Glomerular visceral epithelial cell (primary cell): ENCODE results near the gene XPC.
"Not testable (repeated sequence)": the region's sequence is repeated elsewhere in the genome, so short reads cannot be mapped to it uniquely, and the experiment has no call there.

Source experiments
- DNase-seq: peaks from one replicate; pipeline ENCODE4 v3.0.0-alpha.2; 2016; ENCODE audit errors: extremely low spot score

Gene XPC

DNA sequence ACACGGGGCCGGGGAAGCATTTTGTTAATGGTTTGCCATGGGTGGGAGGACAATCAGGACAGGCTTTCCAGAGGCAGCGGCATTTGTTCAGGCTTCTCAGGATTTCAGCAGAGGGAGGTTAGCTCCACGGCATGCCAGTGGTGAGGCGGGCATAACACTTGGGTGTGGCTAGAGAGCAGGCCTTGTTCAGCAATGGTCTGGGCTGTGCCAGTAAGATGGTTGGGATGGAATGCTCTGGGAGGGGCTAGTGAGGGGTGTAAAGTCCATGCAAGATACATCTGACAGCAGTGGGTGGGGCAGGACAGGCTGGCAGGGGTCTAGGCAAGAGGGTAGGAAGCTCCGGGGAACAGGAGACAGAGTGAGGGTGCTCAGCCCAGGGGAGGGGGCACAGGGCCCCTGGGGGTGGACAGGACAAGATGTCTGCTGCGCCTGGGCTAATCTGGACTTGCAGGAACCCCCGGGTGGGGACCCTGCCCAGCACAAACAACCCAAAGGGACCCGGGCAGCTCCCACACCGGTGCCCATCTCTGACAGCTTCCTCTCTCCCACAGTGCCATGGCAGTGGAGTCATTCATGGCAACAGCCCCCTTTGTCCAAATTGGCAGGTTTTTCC lies 45.1 kb downstream of the XPC start:
- DNase-seq, result no peak

DNA sequence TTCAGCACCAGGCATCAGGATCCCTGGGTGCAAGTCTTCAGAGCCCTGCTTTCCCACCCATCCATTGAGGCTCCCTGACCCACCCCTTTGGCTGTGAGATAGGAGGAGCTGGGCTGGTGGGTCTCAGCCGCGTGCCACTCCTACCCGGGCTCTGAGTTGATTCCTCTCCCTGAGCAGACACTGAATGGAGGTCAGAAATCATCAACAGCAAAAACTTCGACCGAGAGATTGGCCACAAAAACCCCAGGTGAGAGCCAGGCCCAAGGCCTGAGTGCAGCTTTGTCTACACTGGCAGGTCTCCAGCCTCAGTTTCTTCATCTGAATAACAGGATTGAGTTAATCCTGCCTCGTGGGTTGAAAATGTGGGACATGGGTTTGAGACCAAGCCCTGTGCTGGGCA lies 45.7 kb downstream of the XPC start:
- DNase-seq, result no peak

DNA sequence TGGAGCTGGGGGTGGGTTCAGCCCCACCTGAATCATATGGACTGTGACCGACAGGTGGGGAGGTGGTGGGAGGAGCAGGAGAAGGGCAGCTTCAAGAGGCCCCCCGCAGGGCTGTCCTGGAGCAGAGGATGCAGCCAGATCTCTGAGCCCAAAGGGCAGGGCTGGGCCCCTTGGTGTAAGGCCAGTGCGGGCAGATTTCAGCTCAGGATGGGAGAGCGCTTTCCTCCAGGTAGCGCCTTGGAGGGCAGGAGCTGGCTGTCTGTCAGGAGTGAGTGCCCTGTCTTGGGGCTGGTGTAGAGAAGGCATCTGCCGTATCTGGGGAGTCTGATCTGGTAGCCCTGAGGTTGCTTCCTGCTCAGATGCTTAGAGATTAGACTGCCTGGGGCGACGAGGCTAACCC lies 46.3 kb downstream of the XPC start:
- no peak for DNase-seq

DNA sequence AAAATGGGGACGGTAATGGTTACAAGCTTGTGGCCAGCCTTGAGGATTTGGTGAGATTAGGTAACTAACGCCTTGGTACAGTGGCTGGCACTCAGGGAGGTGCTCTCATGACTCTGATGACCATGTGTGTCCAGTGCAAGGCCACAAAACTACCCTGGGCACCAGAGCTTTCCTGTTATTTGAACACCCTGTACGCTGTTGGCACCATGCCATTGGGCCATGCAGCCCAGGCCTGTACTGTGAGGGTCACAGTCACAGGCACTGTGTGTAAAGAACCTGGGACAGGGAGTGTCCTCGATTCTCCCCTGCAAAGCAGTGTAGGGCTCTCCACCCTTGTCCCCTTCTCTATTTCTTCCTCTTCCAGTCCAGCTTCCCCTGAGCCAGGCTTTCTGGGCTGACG lies 47.3 kb downstream of the XPC start:
- DNase-seq, result no peak

DNA sequence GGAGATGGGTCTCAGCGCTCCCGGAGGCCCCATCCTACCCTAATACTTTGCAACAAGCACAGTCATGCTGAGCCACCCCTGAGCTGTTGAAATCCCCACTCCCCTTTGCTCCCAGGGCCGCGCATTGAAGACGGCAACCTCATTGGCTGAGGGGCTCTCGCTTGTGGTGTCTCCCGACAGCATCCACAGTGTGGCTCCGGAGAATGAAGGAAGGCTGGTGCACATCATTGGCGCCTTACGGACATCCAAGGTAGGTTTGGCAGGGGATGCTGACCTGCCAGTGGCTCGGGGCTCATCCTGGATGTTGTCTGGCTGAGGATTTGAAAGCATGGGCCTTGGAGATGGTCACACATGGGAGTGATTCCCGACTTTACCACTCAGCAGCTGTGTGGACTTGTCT lies 47.7 kb downstream of the XPC start:
- DNase-seq, result no peak

DNA sequence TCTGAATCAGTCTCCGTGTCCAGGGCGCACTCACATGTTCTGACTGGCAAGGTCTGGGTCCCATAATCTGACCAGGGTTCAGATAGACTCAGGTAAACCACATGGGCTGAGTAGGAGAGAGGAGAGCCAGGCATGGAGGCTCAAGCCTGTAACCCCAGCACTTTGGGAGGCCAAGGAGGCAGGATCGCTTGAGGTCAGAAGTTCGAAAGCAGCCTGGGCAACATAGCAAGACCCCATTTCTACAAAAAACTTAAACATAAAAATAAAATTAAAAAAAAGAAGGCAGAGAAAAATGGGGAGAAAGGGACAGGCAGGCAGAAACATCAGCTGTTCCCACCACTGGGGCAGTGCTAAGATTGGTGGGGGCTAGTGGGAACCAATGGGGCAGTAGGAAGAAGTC lies 48.2 kb downstream of the XPC start:
- DNase-seq, result no peak

DNA sequence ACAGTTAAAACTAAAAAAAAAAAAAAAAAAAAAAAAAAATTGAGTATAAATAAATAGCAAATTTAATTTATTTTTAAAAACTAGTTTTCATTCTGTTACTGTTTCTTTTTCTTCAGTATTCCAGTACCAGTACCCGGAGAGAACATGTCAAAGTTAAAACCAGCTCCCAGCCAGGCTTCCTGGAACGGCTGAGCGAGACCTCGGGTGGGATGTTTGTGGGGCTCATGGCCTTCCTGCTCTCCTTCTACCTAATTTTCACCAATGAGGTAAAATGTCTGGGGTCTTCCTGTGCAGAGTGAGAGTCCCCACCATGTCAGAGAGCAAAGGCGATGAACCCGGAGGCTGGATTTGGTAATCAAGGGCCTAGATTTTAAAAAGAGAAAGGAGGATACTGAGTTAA lies 49.1 kb downstream of the XPC start:
- DNase-seq, result no peak

DNA sequence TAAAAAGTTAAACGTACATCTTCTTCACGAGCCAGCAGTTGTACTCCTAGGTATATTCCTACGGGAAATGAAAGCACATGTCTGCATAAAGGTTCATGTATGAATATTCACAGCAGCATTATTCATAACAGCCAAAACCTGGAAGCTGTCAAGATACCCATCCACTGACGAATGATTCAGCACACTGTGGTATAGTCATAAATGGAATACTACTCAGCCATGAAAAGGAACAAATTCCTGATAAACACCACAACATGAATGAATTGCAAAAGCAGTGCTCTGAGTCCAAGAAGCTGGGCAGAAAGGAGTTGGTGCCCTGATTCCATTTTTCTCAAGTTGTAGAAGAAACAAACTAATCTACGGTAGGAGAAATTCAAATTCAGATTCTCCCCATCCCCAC lies 49.7 kb downstream of the XPC start:
- DNase-seq, result no peak

DNA sequence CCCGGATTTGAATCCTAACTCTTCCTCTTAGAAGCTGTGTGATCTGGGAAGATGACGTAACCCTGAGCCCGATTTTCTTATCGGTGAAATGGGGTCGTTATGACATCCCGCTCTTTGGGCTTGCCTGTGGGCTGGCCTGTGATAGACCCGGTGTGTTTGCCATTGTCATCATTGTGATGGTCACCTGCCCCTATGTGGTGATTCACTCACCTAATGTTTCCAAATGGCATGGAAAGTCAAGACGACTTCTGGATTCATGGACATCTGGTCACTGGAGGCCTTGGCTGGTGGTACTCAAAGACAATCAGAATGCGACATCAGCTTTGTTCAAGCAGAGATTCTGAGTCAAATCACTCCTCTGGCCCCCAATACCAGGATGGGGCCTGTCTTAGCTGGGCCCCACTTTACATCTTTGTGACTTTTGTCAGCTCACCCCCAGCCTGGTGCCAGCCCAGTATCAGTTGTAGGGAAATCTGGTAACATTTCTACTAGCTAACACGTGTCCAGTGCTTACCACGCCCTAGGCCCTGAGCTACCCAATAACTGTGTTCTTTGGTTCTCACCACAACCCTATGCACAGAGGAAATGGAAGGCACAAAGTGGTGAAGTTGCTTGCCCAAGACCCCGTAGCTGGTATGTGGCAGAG lies 50.8 kb downstream of the XPC start:
- no peak for DNase-seq

DNA sequence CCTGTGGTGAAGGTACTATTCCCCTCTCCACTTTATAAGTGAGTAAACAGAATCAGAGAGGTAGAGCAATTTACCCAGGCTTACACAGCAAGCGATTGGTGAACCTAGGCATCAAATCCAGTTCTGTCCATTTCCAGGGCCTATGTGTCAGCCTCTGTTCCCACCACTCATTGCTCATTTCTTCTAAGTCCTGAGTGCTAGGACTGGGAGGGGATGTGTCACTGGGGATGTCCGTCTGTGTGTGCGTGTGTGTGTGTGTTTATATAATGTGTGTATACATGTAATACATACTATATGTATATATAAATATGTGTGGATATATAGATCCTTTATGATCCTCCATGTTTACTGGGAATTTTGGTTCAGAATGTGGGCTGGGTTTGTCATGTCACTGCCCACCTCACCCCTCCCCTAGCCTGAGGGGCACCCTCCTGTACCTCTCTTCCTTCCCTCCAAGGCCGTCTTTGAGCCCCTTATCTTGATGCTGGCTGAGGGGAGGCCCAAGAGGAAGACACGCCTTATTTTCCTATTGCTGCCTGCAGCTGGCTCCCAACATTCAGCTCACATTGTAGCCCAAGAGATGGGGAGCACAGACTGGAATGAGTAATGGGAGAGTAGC lies 51.4 kb downstream of the XPC start:
- no peak for DNase-seq

DNA sequence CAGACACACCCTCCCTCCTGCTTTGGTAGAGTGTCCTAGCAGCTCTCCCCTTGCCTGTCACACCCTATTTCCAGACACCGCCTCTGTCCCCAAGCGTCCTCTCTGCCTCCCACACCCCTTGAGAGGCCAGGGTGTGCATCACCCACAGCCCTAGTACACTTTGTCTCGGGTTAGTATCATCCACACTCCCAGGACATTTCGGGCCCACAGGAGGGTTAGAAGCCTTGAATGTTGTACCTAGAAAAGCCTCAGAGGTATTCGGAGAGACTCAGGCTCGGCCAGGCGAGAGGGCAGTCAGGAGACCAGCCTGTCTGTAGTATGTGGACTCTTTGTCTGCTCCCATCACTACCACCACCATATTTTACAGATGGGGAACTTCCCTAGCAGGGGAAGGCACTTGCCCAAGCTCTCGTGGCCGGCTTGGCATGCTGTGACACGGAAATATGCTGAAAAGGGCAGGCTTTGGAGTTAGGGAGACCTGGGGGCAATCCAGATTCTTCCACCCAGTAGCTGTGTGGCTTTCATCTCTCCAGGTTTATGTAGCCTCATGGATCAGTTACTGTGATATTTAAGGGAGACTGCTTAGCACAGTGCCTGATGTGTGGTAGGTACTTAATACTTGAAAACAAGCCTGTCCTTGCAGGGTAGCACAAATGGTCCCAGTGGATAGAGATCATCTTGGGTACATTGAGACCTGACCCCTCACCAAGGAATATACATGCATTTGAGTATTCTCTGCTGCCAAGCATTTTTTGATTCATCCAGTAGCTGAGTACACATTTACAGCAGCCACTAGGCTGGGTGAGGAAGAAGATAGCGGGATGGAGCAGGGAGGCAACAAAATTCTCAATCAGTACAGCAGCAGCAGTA lies 52.1 kb downstream of the XPC start:
- DNase-seq, result no peak

DNA sequence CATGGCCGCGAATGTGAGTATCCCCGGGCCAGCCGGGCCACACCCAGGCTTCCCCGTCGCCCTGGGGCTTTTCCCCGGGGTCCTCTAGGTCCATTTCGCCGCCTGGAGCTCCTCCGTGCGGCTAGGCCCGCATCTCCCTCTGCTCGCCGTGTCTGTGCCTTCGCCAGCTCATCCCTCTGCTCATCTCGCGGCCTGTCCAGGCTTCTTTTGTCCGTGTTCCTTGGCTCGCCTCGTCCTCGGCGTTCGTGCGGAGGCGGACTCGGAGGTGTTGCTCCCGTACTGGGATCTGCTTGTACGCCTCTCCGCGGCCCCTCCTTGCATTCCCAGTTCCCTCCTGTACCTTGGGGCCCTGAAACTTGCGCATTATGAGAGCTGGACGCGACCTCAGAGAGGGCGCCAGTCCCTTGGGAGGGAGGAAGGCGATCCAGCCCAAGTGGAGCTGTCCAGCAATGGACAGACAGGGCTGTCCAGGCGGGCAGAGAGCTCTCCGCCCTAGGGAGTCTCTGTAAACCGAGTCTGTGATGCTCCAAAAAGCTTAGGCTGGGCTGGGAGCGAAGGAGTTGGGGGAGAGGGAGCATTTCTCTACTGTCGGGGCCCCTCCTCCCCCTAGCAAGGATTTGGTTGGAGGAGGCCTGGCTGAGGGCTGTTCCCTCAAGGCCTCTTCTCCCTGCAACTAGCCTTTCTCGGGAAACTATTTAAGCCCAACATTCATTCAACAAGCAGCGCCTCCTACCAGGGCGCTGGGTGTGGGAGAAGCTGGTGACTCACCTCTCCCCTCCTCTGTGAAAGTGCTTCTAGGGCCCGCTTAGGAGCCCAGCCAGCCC lies 53.0 kb downstream of the XPC start:
- DNase-seq, result peak; percentile 85

DNA sequence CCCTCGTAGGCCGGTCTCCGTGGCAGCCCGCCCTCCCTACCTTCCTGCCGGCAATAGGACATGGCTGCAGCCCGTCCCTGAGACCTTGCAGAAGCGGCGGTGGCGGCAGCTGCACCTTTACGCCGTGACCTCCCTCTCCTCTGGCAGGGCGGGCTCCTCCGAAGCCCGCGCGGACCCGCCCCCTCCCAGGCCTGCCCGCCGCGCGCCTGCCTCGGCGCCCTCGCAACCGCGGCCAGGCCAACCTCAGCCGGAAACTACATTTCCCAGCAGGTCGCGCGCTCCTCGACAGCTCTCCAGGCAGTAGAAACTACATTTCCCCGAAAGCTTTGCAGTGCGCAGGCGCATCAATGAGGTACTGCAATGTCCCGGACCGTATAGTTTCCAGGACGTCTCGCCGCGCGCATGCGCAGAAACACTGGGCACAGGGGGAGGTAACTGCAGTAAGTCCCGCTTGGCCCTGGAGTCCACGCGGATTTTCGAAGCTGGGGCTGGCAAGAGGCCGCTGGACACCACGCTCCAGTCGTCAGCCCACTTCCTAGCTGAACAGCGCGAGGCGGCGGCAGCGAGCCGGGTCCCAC lies 53.7 kb downstream of the XPC start, which contains the start of the genes CHCHD4 and TMEM43:
TSS of gene CHCHD4 (minus strand) at position 256 of the 578 bp plus-strand sequence. CDS start at position 62, 194 bp downstream.
TSS of gene TMEM43 (plus strand) at position 438 of the 578 bp plus-strand sequence. CDS start 142 bp downstream, outside the sequence.
- peak; percentile 99 for DNase-seq

DNA sequence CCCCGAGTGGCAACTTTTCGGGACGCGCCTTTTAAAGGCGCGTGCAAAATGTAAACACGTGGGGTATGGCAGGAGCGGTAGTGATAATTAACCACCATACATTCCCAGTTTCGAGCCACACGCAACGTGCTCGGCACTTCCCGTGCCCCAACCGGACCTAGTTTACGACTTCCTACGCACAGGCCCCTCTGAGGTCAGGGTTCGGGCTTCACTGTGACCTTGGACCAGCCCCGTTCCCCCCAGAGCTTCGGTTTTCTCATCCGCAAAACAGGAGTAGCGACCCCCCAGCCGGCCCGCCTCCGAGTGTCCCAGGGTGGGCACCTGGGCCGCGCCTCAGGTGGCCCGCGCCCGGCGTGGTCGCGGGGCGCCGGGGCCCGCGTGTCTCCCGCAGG lies 54.2 kb downstream of the XPC start:
- peak; percentile 40 for DNase-seq

DNA sequence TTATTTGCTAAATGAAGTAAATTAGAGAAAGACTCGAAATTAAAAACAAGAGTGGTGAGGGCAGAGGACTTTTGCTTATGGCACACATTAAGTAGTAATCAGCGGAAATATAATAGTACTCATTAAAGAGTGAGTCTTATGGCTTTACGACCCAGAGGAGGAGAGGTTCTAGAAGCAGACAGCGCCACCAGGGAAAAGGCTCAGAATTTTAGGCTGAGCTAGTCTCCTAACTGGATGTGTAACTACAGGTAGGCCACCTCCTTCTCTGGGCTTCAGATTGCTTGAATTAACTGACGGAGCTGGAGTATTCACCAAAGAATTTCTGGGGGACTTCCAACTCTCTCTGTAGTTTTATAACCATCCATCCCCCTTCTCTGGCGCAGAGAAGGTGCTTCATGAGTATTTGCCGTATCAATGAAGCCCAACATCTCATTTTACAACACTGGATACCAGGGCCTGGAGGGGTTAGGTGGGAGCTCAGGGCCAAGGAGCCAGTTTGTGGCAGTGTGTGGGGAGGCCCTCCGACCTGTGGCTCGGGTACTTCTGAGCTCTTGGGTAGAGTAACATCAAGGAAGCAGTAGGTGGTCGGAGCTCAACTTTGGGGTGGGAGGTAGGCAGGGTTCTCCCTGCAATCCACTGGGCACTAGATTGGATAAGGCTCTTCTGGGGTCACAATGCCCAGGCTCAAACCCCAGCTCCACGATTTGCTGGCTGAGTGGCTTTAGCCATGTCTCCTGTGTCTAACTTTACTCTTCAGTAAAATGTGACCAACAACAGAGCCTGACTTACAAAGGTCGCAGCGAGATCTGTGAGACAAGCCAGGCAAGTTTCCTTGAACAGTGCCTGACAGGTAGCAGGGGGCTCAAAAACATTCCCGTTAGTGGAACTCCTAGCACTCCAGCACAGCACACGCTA lies 54.8 kb downstream of the XPC start:
- DNase-seq, result no peak

DNA sequence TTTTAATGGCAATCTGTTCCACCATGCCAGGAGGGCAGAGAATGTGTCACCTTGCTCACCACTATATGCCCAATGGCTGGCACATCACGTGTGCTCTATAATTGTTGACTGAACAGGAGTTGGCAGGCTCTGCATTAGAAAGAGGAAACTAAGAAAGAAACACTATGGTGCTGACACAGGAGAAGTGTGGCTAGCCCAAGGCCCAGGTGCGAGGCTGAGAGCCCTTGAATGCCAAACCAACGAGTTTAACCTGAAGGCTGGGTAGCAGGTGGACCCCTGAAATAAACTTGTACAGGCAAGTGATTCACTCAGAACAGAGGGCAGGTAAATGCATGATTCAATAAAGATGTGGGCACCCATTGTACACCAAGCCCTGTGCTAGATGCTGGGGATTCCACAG lies 56.1 kb downstream of the XPC start:
- DNase-seq, result no peak

DNA sequence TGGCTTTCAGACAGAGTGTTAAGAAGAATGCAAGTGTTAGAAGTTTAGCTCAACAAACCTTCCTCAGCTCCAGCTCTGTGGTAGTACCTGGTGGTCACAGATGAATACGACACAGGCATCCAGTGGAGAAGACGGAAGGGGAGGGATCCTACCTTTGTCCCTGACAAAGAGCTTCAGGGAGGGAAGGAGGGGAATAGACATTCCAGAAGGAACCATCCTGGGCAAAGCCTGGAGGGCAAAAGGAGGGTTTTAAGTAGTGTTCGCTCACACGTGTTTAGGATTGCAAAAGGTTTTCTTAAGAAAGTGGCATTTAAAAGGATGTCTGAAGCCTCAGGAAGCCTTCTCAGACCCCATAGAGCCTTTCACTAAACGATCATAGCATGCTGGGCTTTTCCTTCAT lies 56.5 kb downstream of the XPC start:
- DNase-seq, result no peak

DNA sequence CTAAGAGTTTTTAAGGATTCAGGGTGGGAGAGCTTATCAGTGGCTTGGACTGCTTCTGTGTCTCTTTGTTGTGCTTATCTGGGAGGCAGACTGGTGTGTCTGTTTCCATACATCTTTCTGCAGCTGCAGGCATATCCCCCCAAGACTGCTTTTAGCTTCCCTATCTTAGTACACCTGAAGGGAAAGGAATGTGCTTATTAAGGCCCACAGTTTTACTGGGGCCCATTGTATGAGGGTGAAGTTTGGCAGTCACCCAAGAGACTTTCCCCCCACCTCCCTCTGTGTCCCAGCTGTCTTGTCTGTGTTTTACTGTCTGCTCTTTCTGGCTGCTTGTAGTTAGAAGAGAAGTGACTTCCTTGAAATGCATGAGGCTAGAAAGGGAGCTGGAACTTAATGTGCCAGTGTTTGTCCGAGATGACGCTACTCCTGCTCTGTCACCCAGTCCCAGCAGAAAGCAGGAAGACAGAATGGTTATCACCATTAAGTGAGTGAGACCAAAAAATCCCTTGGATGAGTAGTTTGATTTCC lies 57.4 kb downstream of the XPC start:
- DNase-seq, result not testable (repeated sequence)

DNA sequence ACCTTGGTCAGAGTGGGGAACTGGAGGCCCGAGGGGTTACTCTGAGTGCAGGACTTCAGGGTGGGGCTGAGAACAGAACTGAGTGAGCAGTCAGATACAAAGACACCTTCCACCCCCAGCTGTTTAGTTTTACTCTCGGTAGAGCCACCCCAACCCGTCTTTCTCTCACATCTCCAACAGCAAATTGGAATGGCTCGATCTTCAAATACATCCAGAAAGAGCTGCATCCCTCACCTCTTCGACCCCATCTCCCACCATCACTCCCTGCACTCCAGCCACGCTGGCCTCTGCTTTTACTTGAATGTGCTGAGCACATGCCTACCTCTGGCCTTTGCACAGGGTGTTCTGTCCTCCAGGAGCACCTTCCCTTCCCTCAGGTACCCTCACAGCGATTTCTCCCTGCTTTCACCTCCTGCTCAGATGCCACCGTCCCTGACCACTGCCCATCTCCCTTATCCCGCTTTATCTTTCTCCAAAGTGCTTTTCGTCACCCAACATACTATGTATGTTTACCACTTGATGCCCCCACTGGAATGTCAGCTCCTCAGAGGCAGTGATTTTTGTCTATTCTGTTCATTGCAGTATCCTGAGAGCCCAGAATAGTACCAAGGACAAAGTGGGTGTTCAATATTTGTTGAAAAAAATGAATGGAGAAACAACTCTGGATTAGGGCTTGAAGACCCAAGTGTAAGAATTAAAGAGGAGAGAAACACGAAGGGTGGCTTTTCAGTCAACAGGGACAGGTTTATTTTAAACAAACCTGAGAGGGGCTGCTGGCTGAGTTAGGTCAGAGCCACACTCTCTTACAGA lies 58.1 kb downstream of the XPC start:
- DNase-seq, result no peak
